GM03348 (cell line): ENCODE measurements around the gene TNMD.

Source experiments
- DNase-seq: peaks from one replicate; pipeline ENCODE4 v3.0.0; 2012; ENCODE audit warnings: low spot score

Gene TNMD

DNA sequence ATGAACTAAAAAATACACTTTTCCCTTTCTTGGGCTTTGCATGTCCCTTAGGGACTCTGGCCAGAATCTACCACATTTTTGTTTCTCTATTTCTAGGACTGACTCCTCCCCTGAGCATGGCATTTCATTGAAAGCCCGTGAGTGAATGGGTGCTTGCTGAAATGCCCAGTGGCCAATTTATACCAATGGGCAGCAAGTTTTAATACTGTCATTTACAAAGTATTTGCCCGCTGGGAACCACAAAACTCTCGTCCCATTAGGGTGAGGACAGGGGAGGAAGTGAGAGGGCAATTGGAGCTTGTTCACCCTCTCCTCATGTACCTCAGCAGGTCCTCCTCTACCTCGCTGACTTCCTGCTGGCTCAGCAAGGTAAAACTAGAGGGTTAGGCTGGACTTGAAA lies 60.4 kb downstream of the TNMD start:
- no peak for DNase-seq

DNA sequence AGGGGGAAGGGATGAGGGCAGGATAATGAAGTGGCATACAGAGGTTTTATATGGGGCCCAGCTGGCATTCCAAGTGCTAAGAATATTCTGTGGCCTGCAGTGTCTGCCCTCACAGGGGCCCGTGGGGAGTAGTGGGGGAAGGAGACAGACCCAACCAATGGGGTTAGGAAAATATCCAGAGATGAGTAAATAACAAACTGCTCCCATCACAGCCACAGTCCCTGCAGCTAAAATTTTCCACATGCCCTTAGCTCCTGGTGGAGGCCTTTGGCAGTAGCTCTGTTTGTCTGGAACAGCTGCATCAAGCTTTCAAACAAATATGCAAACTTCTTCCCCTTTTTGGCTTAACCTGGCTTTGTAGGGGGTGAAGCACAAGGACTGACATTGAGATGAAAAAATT lies 62.4 kb downstream of the TNMD start:
- DNase-seq, result peak; percentile 20

DNA sequence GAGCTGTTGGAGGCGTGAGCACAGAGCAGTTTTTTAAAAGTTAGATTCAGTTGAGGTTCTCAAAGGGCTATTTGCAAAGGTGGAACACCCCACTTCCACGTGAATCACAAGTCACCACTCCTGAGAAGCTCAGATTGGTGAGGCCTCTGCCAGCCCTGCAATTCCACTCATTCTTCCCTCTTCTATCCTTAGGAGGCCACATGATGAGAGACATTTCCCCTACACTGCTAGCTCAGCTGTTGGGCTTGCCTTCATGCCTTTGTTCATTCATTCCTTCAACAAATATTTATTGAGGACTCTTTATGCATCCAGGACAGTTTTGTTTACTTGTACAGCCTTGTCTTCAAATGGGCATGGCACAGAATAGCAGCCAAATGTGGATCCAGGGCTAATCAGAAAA lies 63.0 kb downstream of the TNMD start:
- DNase-seq, result no peak

DNA sequence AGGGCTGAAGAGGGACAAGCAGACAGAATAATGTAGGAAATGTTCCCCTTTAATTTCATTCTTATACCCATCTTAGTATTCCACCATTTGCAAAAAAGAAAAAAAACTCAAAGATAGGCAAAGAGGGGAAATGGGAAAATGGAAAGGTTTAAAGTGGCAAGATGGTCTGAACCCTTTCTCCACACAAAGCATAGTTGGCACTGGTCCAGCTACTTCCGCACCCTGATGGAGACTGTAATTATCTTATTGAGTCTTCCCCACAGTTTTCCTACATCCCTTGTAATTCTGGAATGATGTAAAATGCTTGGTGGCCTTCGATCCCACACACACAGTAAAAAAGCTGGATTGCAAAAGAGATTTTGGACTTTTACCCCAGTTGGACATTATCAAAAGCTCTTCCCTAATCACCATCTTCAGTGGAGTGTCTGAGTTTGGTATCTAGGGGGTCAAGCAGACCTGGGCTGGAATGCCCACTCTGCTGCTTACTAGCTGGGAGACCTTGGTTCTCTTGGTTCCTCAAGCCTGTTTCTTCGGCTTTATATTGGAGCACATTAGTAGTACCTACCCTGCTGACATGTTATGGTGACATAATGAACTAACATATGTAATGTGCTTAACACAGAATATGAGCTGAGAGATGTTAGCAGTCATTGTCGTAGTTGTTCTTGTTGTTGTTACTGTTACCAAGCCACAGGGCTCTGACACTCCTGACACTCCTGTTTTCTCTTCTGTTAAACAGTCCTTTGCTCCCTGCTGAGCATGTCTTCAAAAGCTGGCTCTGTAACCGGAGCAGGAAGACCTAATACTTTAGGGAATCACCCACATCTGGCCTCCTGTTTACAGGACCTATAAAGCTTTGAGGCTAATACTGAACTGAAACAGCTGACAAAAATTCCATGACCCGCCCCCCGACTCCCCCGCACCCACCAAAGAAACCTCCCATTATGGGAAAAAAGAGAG lies 64.0 kb downstream of the TNMD start:
- DNase-seq, result peak; percentile 35
